PFSK-1 (cell line): ENCODE results near the gene PSORS1C1.

Experiments
- FOXP2 ChIP-seq: optimal IDR thresholded peaks from 2 replicates; pipeline ENCODE3; 2011; ENCODE audit warnings: borderline replicate concordance, control low read depth, inconsistent platforms; ENCODE audit not compliant: insufficient read depth; ENCODE audit errors: extremely low read length, extremely low read depth
- POLR2AphosphoS5 ChIP-seq: IDR thresholded peaks from 2 replicates; pipeline ENCODE4 v1.6.1; 2012; ENCODE audit warnings: low read depth, mild to moderate bottlenecking, control low read depth, low read length, moderate library complexity
- REST ChIP-seq, 2 experiments: IDR thresholded peaks; 2 replicates each; pipeline versions ENCODE4 v1.6.1 to v1.8.0; 2011 to 2012; ENCODE audit warnings: low read depth in 2 of 2, low read length in 2 of 2, control low read depth in 1 of 2, inconsistent platforms in 1 of 2, mild to moderate bottlenecking in 1 of 2, moderate library complexity in 1 of 2; ENCODE audit not compliant: insufficient read depth in 1 of 2
- SIN3A ChIP-seq: IDR thresholded peaks from 2 replicates; pipeline ENCODE4 v1.6.1; 2012; ENCODE audit warnings: mild to moderate bottlenecking, low read length, moderate library complexity, borderline replicate concordance; ENCODE audit not compliant: insufficient read depth
- TAF1 ChIP-seq: IDR thresholded peaks from 2 replicates; pipeline ENCODE4 v1.6.1; 2012; ENCODE audit warnings: low read length, control low read depth, borderline replicate concordance; ENCODE audit not compliant: insufficient read depth

The PSORS1C1 gene

GRCh38 chr6:31096215-31096614 lies 18.4 kb upstream of the PSORS1C1 start:
- TF ChIP-seq FOXP2 (no peak), REST (IDR thresholded peaks at IDR 0.05; ENCODE audit: insufficient read depth in 1 of 2, low read depth in 2 of 2, low read length in 2 of 2) (no peak), SIN3A (no peak), POLR2AphosphoS5 (no peak), TAF1 (no peak)

GRCh38 chr6:31096656-31097055 lies 17.9 kb upstream of the PSORS1C1 start:
- TF ChIP-seq SIN3A (no peak), POLR2AphosphoS5 (no peak), TAF1 (no peak), REST (IDR thresholded peaks at IDR 0.05; ENCODE audit: insufficient read depth in 1 of 2, low read depth in 2 of 2, low read length in 2 of 2) (no peak), FOXP2 (no peak)

GRCh38 chr6:31098449-31098938 lies 16.1 kb upstream of the PSORS1C1 start:
- TF ChIP-seq REST (IDR thresholded peaks at IDR 0.05; ENCODE audit: insufficient read depth in 1 of 2, low read depth in 2 of 2, low read length in 2 of 2) (no peak), FOXP2 (no peak), SIN3A (no peak), TAF1 (no peak)

GRCh38 chr6:31103136-31103535 lies 11.5 kb upstream of the PSORS1C1 start:
- TF ChIP-seq SIN3A = no peak
- no peak for TF ChIP-seq TAF1
- TF ChIP-seq REST (IDR thresholded peaks at IDR 0.05; ENCODE audit: insufficient read depth in 1 of 2, low read depth in 2 of 2, low read length in 2 of 2) = no peak
- TF ChIP-seq POLR2AphosphoS5 = no peak
- no peak for TF ChIP-seq FOXP2

GRCh38 chr6:31107052-31107451 lies 7.5 kb upstream of the PSORS1C1 start:
- TF ChIP-seq SIN3A (no peak), POLR2AphosphoS5 (no peak), FOXP2 (no peak), TAF1 (no peak), REST (IDR thresholded peaks at IDR 0.05; ENCODE audit: insufficient read depth in 1 of 2, low read depth in 2 of 2, low read length in 2 of 2) (no peak)
